Measurements from ENCODE around the gene LRIG1.

The LRIG1 gene

DNA sequence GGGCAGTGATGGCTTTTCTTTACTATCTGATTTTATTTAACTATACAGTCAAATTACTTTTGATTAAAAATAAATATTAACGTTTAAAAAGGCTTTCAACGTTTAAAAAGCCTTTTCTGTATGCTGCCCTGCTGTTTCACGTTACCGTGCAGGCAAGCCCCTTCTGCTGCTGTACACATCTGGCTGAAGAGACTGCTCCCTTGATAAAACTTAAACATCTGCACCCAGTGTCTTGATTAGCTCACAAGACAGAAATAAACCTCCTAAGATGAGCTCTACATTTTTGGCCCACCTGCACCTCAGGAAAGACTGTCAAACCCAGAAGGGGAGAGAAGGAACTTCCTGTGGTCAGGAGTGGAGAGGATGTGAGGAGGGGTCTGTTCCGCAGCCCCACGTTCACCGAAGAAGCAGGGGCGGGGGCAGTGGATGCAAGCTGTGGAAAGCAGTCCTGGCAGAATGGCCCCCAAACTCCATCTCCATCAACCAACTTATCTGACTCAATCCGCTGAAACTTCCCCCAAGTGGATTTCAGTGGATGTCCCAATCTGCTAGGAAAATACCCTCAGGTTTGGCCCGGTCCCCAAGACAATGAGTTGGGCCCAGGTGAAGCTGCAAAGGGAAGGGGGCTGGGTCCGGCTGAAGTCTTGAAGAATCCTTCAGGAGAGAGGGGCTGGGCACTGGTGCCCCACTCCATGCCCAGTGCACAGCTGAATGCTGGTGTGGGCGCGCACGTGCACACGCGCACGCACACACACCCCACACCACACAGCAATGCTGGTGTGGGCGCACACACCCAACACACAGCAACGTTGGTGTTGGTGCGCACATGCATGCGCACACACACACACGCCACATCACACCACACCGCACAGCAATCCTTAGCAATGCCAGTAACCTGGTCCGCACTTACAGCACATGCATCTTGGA is 88.6 kb downstream of the LRIG1 start:
- H3K4me3 ChIP-seq (ENCODE audit: low read depth, low read length): no peak overlapping the region
- TF ChIP-seq, protein P1, sequence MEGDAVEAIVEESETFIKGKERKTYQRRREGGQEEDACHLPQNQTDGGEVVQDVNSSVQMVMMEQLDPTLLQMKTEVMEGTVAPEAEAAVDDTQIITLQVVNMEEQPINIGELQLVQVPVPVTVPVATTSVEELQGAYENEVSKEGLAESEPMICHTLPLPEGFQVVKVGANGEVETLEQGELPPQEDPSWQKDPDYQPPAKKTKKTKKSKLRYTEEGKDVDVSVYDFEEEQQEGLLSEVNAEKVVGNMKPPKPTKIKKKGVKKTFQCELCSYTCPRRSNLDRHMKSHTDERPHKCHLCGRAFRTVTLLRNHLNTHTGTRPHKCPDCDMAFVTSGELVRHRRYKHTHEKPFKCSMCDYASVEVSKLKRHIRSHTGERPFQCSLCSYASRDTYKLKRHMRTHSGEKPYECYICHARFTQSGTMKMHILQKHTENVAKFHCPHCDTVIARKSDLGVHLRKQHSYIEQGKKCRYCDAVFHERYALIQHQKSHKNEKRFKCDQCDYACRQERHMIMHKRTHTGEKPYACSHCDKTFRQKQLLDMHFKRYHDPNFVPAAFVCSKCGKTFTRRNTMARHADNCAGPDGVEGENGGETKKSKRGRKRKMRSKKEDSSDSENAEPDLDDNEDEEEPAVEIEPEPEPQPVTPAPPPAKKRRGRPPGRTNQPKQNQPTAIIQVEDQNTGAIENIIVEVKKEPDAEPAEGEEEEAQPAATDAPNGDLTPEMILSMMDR (IDR thresholded peaks at IDR 0.05; ENCODE audit: low read depth, low read length): no peak

DNA sequence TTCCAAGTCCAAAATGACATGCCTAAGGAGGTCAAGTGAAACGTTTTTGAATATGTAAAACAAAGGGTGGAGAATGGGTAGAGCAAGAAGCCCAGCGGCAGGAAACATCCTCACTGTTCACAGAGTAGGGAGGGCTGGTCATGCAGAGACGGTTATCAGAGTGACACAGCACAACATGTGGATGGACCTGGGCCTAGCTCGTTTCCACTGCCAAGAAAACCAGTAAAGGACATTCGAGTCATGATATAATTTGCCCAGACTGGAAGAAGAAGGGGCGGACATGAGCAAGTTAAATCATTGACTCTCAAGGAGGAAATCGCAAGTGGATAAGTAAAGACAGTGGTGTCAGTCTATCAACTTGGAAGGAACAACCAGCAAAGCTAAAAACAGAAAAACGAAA is 89.3 kb downstream of the LRIG1 start:
- no peak overlapping the region for H3K4me3 ChIP-seq (ENCODE audit: low read depth, low read length)
- TF ChIP-seq, protein P1 (IDR thresholded peaks at IDR 0.05; ENCODE audit: low read depth, low read length): no peak

DNA sequence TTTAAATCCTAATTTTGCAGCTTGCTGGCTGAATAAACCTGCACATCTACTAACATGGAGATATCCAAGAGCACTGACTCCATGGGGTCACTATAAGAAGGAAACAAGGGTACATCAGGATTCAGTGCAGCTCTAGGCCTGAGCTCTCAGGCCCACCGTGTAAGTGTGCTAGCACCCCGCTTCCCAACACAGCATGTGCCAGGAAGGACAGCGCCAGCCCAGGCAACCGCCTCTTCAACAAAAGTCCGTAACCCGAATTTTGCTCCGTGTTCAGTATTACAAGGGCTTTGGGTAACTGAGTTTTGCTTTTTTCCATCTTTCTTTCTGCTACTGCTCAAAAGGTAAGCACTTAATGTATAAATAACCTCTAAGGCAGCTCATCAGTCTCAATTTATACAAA is 89.8 kb downstream of the LRIG1 start:
- TF ChIP-seq, protein P1 (IDR thresholded peaks at IDR 0.05; ENCODE audit: low read depth, low read length): no peak
- H3K4me3 ChIP-seq (ENCODE audit: low read depth, low read length): no peak overlapping the region

DNA sequence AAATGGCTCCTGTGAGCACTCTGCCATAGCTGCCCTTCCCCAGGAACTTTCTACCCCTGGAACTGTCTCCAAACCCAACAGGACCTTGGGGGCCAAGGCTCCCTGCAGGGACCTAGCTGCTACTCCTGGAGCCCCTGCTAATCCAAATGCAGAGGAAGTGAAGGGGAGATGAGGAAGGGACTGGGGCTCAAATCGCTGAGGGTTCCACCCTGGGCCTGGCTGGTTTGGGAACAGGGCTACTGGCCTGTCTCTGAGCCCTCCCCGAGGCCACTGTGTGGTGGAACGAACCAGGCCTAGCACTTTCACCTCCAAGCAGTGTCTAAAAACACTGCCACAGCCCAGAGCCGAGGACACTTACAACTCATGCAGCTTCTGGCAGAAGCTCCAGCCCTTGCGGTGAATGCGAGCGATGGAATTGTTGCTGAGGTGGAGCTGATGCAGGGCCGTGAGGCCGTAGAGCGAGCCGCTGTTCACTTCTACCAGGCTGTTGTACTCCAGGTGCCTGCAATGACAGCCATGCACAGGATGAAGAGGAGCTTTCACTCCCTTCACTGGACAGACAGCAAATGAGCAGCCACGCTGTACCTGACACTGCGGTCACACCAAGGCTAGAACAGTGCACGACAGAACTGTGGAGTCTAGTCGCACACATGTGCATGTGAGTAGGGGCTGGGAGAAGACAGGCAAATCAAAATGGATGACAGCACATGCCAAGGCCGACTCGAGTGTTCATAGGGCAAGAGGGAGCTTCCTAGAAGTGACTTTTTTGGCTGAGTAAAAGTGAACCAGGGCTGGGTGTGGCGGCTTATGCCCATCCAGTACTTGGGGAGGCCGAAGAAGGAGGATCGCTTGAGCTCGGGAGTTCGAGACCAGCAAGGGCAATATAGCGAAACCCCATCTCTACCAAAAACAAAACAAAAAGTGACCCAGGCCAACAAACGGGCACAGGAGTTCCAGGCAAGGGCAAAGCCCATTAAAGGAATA is 90.8 kb downstream of the LRIG1 start:
- TF ChIP-seq, protein P1 (IDR thresholded peaks at IDR 0.05; ENCODE audit: low read depth, low read length): no peak
- no peak overlapping the region for H3K4me3 ChIP-seq (ENCODE audit: low read depth, low read length)

DNA sequence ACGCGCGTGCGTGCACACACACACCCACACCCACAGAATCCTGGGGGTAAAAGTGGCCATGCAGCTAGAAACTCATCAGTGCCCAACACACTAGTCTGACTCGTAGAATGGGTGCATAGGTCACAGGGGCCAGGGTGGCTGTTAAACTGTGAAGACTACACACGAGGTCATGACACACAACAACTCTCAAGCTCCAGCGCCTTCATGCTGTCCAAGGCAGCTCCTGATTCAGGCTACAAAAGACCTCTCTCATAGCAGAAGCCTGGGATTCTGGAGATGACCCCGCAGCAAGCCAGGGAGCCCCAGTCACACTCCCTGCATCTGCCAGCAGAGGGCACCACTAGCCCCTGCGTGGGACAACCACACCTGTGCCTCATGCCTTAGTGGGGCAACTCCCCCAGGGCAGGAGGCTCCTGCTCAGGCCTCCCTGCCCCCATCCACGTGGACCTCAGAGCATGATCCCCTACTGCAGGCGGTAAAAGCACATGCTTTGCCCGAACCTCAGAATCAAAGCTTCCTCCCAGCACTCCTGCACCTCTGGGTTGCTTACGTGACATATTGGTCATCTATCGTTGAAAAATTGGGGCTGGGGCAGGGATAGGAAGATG is 93.1 kb downstream of the LRIG1 start:
- TF ChIP-seq, protein P1 (IDR thresholded peaks at IDR 0.05; ENCODE audit: low read depth, low read length): peak; percentile 91

DNA sequence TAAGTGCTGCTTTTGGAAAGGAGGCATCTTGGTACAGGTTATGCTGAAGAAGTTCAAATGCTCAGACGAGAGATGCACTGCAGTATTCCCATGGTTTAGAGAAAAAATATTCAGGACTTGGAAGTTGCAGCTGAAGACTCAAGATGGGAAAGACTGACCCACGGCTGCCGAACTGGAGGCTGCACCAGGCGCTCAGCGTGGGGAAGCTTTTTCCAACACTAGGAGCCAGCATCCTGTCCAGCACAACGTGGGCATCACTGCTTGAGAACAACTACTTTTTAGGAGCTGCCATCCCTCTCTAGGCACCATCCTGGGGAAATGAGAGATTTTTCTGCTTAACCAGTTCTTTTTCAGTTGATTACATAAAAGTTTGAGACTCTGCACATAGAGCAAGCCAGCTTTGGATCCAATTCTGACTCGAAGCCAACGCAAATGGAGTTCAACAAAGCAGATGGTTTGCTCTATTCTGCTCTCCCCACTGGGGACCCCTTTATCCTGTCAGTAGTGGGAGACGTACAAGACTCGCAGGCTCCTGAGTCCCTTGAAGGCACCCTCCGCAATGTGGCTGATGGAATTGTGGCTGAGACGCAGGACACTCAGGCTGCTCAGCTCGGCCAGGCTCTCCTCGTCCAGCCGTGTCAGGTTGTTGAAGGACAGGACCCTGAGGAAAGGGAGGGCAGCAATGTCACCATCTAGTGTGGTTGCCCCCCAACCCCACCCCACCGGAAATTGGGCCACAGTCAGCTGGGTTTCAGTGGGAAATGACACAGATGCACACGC is 93.8 kb downstream of the LRIG1 start:
- H3K4me3 ChIP-seq (ENCODE audit: low read depth, low read length): no peak overlapping the region
- TF ChIP-seq, protein P1 (IDR thresholded peaks at IDR 0.05; ENCODE audit: low read depth, low read length): no peak

More for the DNA sequence above, 93.1 kb downstream of the LRIG1 start:
- H3K4me3 ChIP-seq (ENCODE audit: low read depth, low read length): no peak overlapping the region

Measured in WI38 (cell line).